ENCODE data around the gene TRH. TPM values are rescaled to one million over a fixed set of nuclear protein-coding genes. Genes with fewer than 3 reads are reported as not detected.
A peak's percentile ranks its signal among the peaks of the same experiment; 100 is the strongest.

Gene TRH
- total RNA-seq, 1 experiment from 2014 or later: not detected

DNA sequence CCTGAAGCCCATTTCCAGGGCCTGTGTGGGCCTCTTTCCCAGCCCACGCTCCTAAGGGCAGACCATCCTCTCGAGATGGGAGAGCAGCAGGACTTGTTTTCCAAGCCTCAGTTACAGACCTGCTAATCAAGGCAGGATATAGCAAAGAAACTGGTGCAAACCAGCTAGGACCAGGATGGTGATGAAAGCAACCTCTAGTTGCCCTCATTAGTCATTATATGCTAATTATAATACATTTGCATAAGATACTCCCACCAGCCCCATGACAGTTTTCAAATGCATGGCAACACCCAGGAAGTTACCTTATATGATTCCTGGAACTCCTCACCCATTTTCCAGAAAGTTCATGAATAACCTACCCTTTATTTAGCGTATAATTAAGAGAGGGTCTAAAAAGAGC is 34.4 kb upstream of the TRH start:
- CTCF ChIA-PET: interaction anchor here (1.4 to 2.8 kb wide), 3 partner anchors 158 to 450 kb away, joined by 4 to 20 read pairs (median 5); no protein-coding TSS in a partner anchor
- Mint-ChIP-seq H3K4me3 (ENCODE audit: low read depth, unreplicated experiment) (no peak overlapping the region), H3K4me1 (ENCODE audit: low read depth, unreplicated experiment) (peaks cover 17% of the 10 kb centered on the region), H3K27ac (ENCODE audit: unreplicated experiment) (no peak overlapping the region), H3K36me3 (ENCODE audit: insufficient read depth, unreplicated experiment) (no peaks in the 10 kb centered on the region), H3K9me3 (ENCODE audit: low read depth, unreplicated experiment) (no peaks in the 10 kb centered on the region), H3K27me3 (ENCODE audit: unreplicated experiment) (peaks cover 16% of the 10 kb centered on the region)
- BruUV-seq (replicated peaks): no TSS peak
- intact Hi-C loops (cut with micrococcal nuclease; ENCODE audit: unreplicated experiment): loop anchor here (5.0 kb wide), 2 partner anchors 302 to 597 kb away; no protein-coding TSS in a partner anchor
- TF ChIP-seq, protein P1, sequence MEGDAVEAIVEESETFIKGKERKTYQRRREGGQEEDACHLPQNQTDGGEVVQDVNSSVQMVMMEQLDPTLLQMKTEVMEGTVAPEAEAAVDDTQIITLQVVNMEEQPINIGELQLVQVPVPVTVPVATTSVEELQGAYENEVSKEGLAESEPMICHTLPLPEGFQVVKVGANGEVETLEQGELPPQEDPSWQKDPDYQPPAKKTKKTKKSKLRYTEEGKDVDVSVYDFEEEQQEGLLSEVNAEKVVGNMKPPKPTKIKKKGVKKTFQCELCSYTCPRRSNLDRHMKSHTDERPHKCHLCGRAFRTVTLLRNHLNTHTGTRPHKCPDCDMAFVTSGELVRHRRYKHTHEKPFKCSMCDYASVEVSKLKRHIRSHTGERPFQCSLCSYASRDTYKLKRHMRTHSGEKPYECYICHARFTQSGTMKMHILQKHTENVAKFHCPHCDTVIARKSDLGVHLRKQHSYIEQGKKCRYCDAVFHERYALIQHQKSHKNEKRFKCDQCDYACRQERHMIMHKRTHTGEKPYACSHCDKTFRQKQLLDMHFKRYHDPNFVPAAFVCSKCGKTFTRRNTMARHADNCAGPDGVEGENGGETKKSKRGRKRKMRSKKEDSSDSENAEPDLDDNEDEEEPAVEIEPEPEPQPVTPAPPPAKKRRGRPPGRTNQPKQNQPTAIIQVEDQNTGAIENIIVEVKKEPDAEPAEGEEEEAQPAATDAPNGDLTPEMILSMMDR (IDR thresholded peaks at IDR 0.05; ENCODE audit: unreplicated experiment): no peak
- no peak for DNase-seq

DNA sequence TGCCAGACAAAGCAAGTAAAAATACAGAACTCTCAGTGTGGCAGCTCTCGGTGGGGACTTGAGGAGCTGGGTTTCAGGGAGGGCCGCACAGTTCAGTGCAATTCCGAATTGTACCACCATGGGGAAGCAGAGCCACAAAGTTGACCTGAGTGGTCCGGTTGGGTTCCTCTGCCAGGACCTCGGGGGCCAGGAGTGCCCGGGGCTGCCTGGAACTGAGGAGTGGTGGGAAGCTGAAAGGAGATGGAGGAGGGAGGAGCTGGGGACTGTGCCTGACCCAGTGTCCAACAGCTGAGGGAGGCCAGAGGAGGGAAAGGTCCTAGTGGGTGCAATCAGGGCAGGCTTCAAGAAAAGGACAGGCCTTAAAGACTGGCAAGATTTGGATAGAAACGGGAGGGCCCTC is 32.2 kb upstream of the TRH start:
- no peak overlapping the region for H3K27ac Mint-ChIP-seq (ENCODE audit: unreplicated experiment)
- intact Hi-C loops (cut with micrococcal nuclease; ENCODE audit: unreplicated experiment): loop anchor here (1.0 to 5.0 kb wide), 4 partner anchors 61 to 595 kb away; no protein-coding TSS in a partner anchor
- no peaks in the 10 kb centered on the region for H3K36me3 Mint-ChIP-seq (ENCODE audit: insufficient read depth, unreplicated experiment)
- CTCF ChIA-PET: interaction anchor here (0.7 to 2.8 kb wide), 16 partner anchors 8 to 452 kb away, joined by 3 to 40 read pairs (median 6); no protein-coding TSS in a partner anchor
- DNase-seq: peak; percentile 90
- no peak overlapping the region for H3K4me3 Mint-ChIP-seq (ENCODE audit: low read depth, unreplicated experiment)
- H3K9me3 Mint-ChIP-seq (ENCODE audit: low read depth, unreplicated experiment): no peaks in the 10 kb centered on the region
- no TSS peak for BruUV-seq (replicated peaks)
- H3K27me3 Mint-ChIP-seq (ENCODE audit: unreplicated experiment): peaks cover 36% of the 10 kb centered on the region
- TF ChIP-seq, protein P1 (IDR thresholded peaks at IDR 0.05; ENCODE audit: unreplicated experiment): peak; percentile 93
- H3K4me1 Mint-ChIP-seq (ENCODE audit: low read depth, unreplicated experiment): peaks cover 8% of the 10 kb centered on the region

DNA sequence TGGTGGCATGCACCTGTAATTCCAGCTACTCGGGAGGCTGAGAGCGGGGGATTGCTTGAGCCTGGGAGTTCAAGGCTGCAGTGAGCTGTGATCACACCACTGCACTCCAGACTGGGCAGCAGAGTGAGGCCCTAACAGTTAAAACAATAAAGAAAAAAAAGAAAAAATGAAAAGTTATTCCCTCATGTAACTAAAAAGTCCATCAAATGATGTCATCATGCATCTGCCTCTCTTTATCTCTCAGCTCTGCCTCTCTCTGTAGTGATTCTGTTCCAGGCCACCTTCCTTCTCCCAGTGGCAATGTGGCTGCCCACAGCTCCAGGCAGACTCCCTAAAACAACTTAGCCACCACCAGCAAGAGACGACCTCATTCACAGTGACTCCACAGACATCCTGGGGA is 31.5 kb upstream of the TRH start:
- H3K27me3 Mint-ChIP-seq (ENCODE audit: unreplicated experiment): peaks cover 43% of the 10 kb centered on the region
- intact Hi-C loops (cut with micrococcal nuclease; ENCODE audit: unreplicated experiment): loop anchor here (2.0 to 5.0 kb wide), 3 partner anchors 60 to 594 kb away; no protein-coding TSS in a partner anchor
- no peak for DNase-seq
- peaks cover 3% of the 10 kb centered on the region for H3K9me3 Mint-ChIP-seq (ENCODE audit: low read depth, unreplicated experiment)
- no peaks in the 10 kb centered on the region for H3K36me3 Mint-ChIP-seq (ENCODE audit: insufficient read depth, unreplicated experiment)
- CTCF ChIA-PET: interaction anchor here (0.6 to 2.8 kb wide), 13 partner anchors 12 to 453 kb away, joined by 3 to 40 read pairs (median 6); no protein-coding TSS in a partner anchor
- TF ChIP-seq, protein P1 (IDR thresholded peaks at IDR 0.05; ENCODE audit: unreplicated experiment): no peak
- H3K4me3 Mint-ChIP-seq (ENCODE audit: low read depth, unreplicated experiment): no peak overlapping the region
- no TSS peak for BruUV-seq (replicated peaks)
- peaks cover 8% of the 10 kb centered on the region for H3K4me1 Mint-ChIP-seq (ENCODE audit: low read depth, unreplicated experiment)
- no peak overlapping the region for H3K27ac Mint-ChIP-seq (ENCODE audit: unreplicated experiment)

DNA sequence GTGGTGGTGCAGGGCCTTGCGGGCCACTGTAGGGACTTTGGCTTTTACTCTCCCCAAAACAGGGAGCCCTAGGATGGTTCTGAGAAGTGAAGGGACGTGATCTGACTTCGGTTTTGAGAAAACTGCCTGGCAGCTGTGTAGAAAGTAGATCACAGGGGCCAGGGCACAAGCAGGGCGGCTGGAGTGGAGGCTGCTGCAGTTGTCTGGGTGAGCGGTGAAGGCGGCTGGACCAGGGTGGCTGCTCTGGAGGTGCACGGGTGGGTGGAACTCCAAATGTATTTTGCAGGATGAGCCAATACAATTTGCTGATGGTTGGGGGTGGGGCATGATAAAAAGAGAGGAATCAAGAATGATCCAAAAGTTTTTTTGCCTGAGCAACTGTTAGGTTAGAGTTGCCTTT is 29.8 kb upstream of the TRH start:
- Mint-ChIP-seq H3K9me3 (ENCODE audit: low read depth, unreplicated experiment) (peaks cover 3% of the 10 kb centered on the region), H3K4me1 (ENCODE audit: low read depth, unreplicated experiment) (peaks cover 8% of the 10 kb centered on the region), H3K4me3 (ENCODE audit: low read depth, unreplicated experiment) (no peak overlapping the region), H3K27me3 (ENCODE audit: unreplicated experiment) (peaks cover 59% of the 10 kb centered on the region), H3K36me3 (ENCODE audit: insufficient read depth, unreplicated experiment) (no peaks in the 10 kb centered on the region), H3K27ac (ENCODE audit: unreplicated experiment) (no peak overlapping the region)
- no peak for DNase-seq
- TF ChIP-seq, protein P1 (IDR thresholded peaks at IDR 0.05; ENCODE audit: unreplicated experiment): no peak
- BruUV-seq (replicated peaks): no TSS peak
- intact Hi-C loops (cut with micrococcal nuclease; ENCODE audit: unreplicated experiment): loop anchor here (5.0 kb wide), 2 partner anchors 298 to 593 kb away; no protein-coding TSS in a partner anchor
- CTCF ChIA-PET: interaction anchor here (1.5 kb wide), 1 partner anchor 58 kb away, joined by 3 read pairs; no protein-coding TSS in a partner anchor

Measured in Calu3 (cell line).